Measurements from ENCODE around the gene JPH3.
A peak's percentile ranks its signal among the peaks of the same experiment; 100 is the strongest.
"Not testable (repeated sequence)": the region's sequence is repeated elsewhere in the genome, so short reads cannot be mapped to it uniquely, and the experiment has no call there.

Gene JPH3

DNA sequence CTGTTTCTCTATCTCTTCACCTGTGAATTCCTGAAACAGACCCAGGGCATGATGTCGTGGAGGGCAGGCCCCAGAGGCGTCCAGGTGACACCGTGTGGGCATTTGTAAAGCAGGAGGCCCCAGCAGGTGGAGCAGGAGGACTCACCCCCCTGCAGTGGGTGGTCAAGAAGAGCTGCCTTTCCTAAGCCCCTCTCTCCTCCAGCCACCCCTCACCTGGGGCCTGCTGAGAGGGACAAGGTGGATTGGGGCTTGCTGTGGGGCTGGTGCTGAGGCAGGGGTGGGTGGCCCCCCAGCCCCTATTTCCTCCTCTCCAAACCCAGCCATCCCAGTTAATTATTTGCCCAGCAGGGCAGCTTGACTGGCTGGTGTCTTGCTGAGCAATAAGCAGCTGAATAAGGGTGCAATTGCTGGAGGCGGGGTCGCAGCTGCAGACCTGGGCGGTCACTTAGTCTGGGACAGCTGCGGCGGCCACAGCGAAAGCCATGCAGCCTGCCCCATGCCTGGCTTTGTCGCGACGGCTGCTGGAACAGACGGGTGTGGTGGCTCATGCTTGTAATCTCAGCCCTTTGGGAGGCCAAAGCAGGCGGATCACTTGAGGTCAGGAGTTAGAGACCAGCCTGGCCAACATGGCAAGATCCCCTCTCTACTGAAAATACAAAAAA lies 56.4 kb downstream of the JPH3 start:
- no peak for DNase-seq

GRCh38 chr16:87661561-87661960 lies 59.3 kb downstream of the JPH3 start:
- DNase-seq: peak; percentile 74

- DNase-seq: no peak
These were observed 60.2 kb downstream of the JPH3 start for GRCh38 chr16:87662254-87663204.

GRCh38 chr16:87664792-87665191 lies 62.5 kb downstream of the JPH3 start:
- no peak for DNase-seq

DNA sequence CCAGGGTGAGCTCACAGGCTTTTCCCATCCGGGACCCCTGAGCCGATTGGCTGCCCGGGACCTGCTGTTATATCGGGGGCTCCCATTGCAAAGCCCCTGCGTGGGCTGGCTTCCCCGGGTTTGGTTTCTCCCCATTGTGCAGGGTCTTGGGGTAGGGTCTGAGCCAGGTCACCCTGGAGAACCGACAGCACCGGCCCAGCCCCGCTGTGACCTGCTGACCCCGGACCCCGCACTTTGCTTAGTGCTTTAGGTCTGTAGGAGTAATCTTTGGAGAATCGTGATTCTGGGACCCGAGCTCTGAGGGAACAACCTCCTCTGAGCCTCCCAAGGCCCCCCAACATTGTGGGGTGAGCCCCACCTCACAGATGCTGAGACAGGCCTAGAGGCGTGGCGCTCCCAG lies 62.9 kb downstream of the JPH3 start:
- no peak for DNase-seq

- DNase-seq: no peak
These were observed 64.6 kb downstream of the JPH3 start for GRCh38 chr16:87666919-87667318.

DNA sequence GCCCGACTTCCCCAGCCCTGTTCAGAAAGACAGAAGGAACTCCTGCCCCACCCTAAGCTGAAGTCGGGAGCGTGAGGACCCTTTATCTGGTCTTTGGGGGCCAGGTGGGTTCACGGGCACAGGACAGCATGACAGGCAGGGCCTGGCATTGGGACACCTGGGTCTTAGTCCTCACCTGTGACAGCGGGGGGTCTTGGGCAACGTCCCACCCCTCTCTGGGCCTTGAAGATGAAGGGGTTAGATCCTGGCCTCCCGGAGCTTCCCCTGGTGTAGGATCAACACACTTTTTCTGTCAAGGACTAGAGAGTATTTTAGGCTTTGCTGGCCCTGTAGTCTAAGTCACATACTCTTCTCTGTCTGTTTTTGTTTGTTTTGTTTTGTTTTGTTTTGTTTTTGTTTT lies 65.1 kb downstream of the JPH3 start:
- DNase-seq: no peak

- DNase-seq: no peak
These were observed 65.6 kb downstream of the JPH3 start for GRCh38 chr16:87667946-87668345.

DNA sequence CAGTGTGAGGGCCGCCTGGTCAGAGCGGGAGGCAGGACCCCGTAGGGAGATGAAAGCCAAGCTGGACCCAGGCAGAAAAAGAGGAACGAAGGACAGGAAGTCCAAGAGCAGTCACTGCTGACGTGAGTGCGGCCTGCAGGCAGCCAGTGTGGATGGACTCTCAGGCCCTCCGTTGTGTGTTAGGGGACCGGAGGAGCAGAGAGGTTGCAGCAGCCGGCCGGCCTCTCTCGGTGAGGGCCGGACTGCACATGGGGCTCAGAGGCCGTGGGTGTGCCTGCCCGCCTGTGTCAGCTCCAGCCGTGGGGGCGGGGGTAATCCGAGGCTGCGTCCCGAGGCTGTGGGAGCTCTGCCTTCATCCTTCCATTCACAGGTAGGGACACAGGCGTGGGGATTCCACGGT lies 67.4 kb downstream of the JPH3 start:
- no peak for DNase-seq

- no peak for DNase-seq
These were observed 68.9 kb downstream of the JPH3 start for GRCh38 chr16:87671221-87671620.

- no peak for DNase-seq
These were observed 69.5 kb downstream of the JPH3 start for GRCh38 chr16:87671715-87672270.

DNA sequence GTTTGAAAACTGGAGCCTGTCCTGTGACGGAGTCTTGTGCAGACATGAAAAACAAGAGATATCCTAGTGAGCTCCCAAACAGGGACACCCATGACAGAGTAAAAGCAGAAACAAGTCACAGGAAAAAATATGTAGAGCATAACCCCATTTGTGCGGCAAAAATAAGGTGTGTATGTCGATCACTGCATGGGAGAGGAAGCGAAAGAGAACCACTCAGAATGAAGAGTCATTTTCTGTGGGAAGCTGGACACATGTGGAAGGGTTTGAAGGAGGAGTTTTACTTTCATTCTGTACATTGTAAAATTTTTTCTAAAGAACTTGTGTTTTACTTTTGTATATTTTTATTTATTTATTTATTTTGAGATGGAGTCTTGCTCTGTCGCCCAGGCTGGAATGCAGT lies 72.1 kb downstream of the JPH3 start:
- DNase-seq: no peak

GRCh38 chr16:87675111-87675719 lies 72.9 kb downstream of the JPH3 start:
- no peak for DNase-seq

GRCh38 chr16:87677830-87678229 lies 75.5 kb downstream of the JPH3 start:
- DNase-seq: no peak

DNA sequence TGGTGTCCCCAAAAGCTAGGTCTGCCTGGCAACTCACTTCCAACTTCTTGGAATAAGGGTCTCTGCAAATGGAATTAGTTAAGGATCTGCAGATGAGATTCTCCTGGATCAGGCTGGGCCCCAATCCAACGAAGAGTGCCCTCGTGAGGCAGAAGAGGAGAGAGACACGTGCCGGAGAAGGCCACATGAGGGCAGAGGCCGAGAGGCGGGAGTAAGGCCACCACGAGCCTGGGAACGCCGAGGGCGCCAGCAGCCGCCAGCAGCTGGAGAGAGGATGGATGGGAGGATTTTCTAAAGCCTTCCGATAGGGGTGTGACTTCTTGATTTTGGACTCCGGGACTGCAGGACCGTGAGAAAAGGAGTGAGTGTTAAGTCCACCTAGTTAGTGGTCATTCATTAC lies 76.3 kb downstream of the JPH3 start:
- DNase-seq: no peak

- DNase-seq: no peak
These were observed 77.4 kb downstream of the JPH3 start for GRCh38 chr16:87679593-87680271.

DNA sequence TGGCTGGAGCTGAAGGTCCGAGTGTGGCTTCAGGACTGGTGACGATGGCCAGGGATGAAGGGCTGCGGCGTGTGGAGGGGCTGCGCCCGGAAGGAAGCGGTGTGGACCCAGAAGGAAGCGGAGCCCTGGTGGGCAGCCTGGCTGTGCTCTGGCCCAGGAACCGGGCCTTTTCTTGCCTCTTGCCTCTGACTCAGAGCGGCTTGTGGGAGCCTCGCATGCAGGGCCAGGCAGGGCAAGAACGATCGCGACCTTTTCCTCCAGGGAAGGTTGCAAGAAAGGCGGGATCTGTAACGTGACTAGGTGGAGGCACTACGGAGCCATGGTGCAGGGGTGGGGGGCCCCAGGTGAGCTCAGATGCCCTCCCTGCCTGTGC lies 78.0 kb downstream of the JPH3 start:
- DNase-seq: no peak

- not testable (repeated sequence) for DNase-seq
These were observed 78.8 kb downstream of the JPH3 start for GRCh38 chr16:87681051-87681602.

GRCh38 chr16:87681981-87682570 lies 79.8 kb downstream of the JPH3 start:
- no peak for DNase-seq

DNA sequence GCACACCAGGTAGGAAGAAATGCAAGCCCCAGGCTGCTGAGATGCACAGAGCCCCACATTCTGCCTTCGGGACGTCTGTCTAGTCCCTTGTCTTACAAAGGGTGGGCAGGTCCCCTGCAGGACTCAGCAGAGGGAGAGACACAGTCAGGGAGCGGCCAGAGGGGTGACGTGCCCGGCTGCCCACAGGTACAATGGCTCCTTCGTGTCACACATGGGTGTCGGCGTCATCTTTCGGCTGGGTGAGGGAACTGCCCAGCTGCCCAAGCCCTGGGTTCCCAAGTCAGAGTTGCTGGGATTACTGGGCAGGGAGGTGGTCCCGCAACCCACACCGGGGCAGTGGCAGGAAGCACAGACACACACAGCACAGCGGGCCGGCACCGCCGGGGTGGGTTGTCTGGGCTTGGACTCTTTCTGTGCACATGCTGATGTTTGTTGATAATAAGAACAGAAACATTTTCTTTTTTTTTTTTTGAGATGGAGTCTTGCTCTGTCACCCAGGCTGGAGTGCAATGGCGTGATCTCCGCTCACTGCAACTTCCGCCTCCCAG lies 80.6 kb downstream of the JPH3 start:
- DNase-seq: no peak

DNA sequence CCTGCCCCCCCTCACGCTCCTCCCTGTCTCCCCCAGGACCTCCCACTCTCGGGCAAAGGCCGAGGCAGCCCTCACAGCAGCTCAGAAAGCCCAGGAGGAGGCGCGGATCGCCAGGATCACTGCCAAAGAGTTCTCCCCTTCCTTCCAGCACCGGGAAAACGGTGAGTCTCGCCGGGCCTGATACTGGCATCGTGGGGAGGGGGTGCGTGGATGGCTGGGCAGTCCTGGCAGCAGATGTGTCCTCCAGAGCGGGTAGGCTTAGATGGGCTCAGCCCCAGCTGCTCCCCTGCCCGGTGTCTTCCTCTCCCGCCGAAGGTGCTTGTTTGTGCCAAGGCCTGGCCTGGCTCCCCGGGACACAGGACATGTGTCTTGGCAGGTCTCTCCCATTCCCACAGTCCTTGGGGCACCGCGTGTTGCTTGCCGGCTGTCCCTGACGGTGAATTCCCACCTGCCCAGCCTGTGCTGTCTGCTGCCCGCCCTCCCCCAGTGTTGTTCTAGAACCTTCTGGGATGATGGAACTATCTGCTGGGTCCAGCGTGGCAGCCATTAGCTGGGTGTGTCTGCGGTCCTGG lies 81.9 kb downstream of the JPH3 start:
- no peak for DNase-seq
